Liver (tissue), 9 donors: Measurements from ENCODE around the gene HLA-F. TPM values are rescaled to one million over a fixed set of nuclear protein-coding genes. Genes with fewer than 3 reads are reported as not detected.
A peak's percentile ranks its signal among the peaks of the same experiment; 100 is the strongest.

Experiments
- DNase-seq: peaks from one replicate; pipeline ENCODE4 v3.0.0-alpha.2; 2017; ENCODE audit warnings: low spot score
- H3K27ac ChIP-seq, 2 donors: one replicate each; pipeline ENCODE4 v1.7.0; 2013; ENCODE audit warnings: inconsistent platforms in 2 of 2, low read length in 2 of 2, control low read depth in 1 of 2, low read depth in 1 of 2, mild to moderate bottlenecking in 1 of 2
- H3K27me3 ChIP-seq, 4 donors: one replicate each; pipeline versions ENCODE4 v1.6.1 to v1.7.0; 2013; ENCODE audit warnings: low read length in 3 of 4, inconsistent platforms in 1 of 4, mild to moderate bottlenecking in 1 of 4, moderate library complexity in 1 of 4; ENCODE audit not compliant: control insufficient read depth in 4 of 4, insufficient read depth in 4 of 4
- H3K36me3 ChIP-seq, 4 donors: one replicate each; pipeline versions ENCODE4 v1.6.1 to v1.7.0; 2013; ENCODE audit warnings: low read length in 3 of 4, mild to moderate bottlenecking in 3 of 4, low read depth in 1 of 4, moderate library complexity in 1 of 4; ENCODE audit not compliant: control insufficient read depth in 4 of 4, insufficient read depth in 3 of 4
- H3K4me1 ChIP-seq, 4 donors: one replicate each; pipeline versions ENCODE4 v1.6.1 to v1.7.0; 2013; ENCODE audit warnings: low read length in 3 of 4, mild to moderate bottlenecking in 3 of 4, moderate library complexity in 1 of 4; ENCODE audit not compliant: control insufficient read depth in 4 of 4, insufficient read depth in 4 of 4
- H3K4me3 ChIP-seq, 3 donors: one replicate each; pipeline versions ENCODE4 v1.6.1 to v1.7.0; 2013; ENCODE audit warnings: low read length in 3 of 3, control low read depth in 1 of 3, low read depth in 1 of 3, mild to moderate bottlenecking in 1 of 3
- H3K9ac ChIP-seq, 2 donors: one replicate each; pipeline ENCODE4 v1.7.0; 2013; ENCODE audit warnings: low read length in 2 of 2, mild to moderate bottlenecking in 2 of 2, moderate library complexity in 2 of 2, control low read depth in 1 of 2, low read depth in 1 of 2
- H3K9me3 ChIP-seq, 4 donors: one replicate each; pipeline versions ENCODE4 v1.6.1 to v1.7.0; 2013; ENCODE audit warnings: low read length in 3 of 4; ENCODE audit not compliant: control insufficient read depth in 4 of 4
- ATF3 ChIP-seq: IDR thresholded peaks from 2 replicates; pipeline ENCODE4 v1.6.1; 2016; ENCODE audit warnings: antibody characterized with exemption
- CTCF ChIP-seq: fragments of 150-350 bp; IDR thresholded peaks from 2 replicates; pipeline ENCODE4 v1.5.1; 2017; ENCODE audit warnings: improper control_type of control experiment, low read depth, low read length; ENCODE audit not compliant: missing input control
- EGR1 ChIP-seq, 2 donors: IDR thresholded peaks; 2 replicates each; pipeline ENCODE4 v1.6.1; 2016 to 2018; ENCODE audit warnings: antibody characterized with exemption in 2 of 2, low read depth in 2 of 2
- FOXA1 ChIP-seq: IDR thresholded peaks from 2 replicates; pipeline ENCODE4 v1.6.1; 2016; ENCODE audit warnings: antibody characterized with exemption
- FOXA2 ChIP-seq: IDR thresholded peaks from 2 replicates; pipeline ENCODE4 v1.6.1; 2016; ENCODE audit warnings: antibody characterized with exemption
- GABPA ChIP-seq, 2 donors: IDR thresholded peaks in 1 of 2; conservative IDR thresholded peaks in 1 of 2; 2 replicates each; pipeline ENCODE4 v1.6.1; 2016; ENCODE audit warnings: antibody characterized with exemption in 2 of 2, mild to moderate bottlenecking in 1 of 2, moderate library complexity in 1 of 2
- HNF4A ChIP-seq, 2 donors: conservative IDR thresholded peaks; 2 replicates each; pipeline ENCODE4 v1.6.1; 2016; ENCODE audit warnings: antibody characterized with exemption in 2 of 2, mild to moderate bottlenecking in 2 of 2
- HNF4G ChIP-seq: IDR thresholded peaks from 2 replicates; pipeline ENCODE4 v1.6.1; 2016; ENCODE audit warnings: antibody characterized with exemption
- JUND ChIP-seq, 2 donors: IDR thresholded peaks; 2 replicates each; pipeline ENCODE4 v1.6.1; 2016; ENCODE audit warnings: antibody characterized with exemption in 2 of 2
- MAX ChIP-seq: IDR thresholded peaks from 2 replicates; pipeline ENCODE4 v1.6.1; 2016; ENCODE audit warnings: antibody characterized with exemption
- NR2F2 ChIP-seq: IDR thresholded peaks from 2 replicates; pipeline ENCODE4 v1.6.1; 2016; ENCODE audit warnings: antibody characterized with exemption
- RAD21 ChIP-seq, 2 donors: IDR thresholded peaks; 2 replicates each; pipeline ENCODE4 v1.6.1; 2016; ENCODE audit warnings: antibody characterized with exemption in 2 of 2, mild to moderate bottlenecking in 2 of 2
- REST ChIP-seq: IDR thresholded peaks from 2 replicates; pipeline ENCODE4 v1.6.1; 2016; ENCODE audit warnings: antibody characterized with exemption, mild to moderate bottlenecking
- RXRA ChIP-seq, 2 donors: IDR thresholded peaks; 2 replicates each; pipeline ENCODE4 v1.6.1; 2017 to 2018; ENCODE audit warnings: antibody characterized with exemption in 2 of 2, mild to moderate bottlenecking in 1 of 2
- SP1 ChIP-seq: IDR thresholded peaks from 2 replicates; pipeline ENCODE4 v1.6.1; 2018; ENCODE audit warnings: antibody characterized with exemption, mild to moderate bottlenecking
- TAF1 ChIP-seq: conservative IDR thresholded peaks from 2 replicates; pipeline ENCODE4 v1.6.1; 2016; ENCODE audit warnings: antibody characterized with exemption, mild to moderate bottlenecking
- YY1 ChIP-seq: IDR thresholded peaks from 2 replicates; pipeline ENCODE4 v1.6.1; 2016; ENCODE audit warnings: antibody characterized with exemption, mild to moderate bottlenecking
- ZBTB33 ChIP-seq: IDR thresholded peaks from 2 replicates; pipeline ENCODE4 v1.6.1; 2016; ENCODE audit warnings: antibody characterized with exemption
- WGBS: extraction: QIAGEN DNeasy Blood & Tissue Kit; methylation state at CpG from one replicate; pipeline ENCODE4 v1.1.7; 2013; 5-methylcytosine and 5-hydroxymethylcytosine counted together
- polyA plus RNA-seq, 2 donors: library from polyadenylated mRNA; stranded (reverse) in 1 of 2; unstranded in 1 of 2; fragments of 200-250 nt in 1 of 2; fragments of >200 nt in 1 of 2; fragmentation: Nextera tagmentation in 1 of 2; extraction: Ambion mirVana in 1 of 2; gene quantifications; one replicate each; pipeline versions ENCODE4 v1.2.1 to v1.2.3, GENCODE V29; 2013 to 2015
- total RNA-seq, 2 donors: library from RNA; depleted of rRNA; stranded (reverse); fragments of >200 nt; gene quantifications; one replicate each; pipeline ENCODE4 v1.2.3, GENCODE V29; 2014
- donor health status: healthy.
- donor health status: healthy.
- donor health status: healthy.
- donor health status: healthy.
- donor health status: healthy.

HLA-F gene
- total and polyA plus RNA-seq, 4 donors, result 12.1 to 53.0 (median 31.8) TPM

- no peaks in the 10 kb centered on the region for H3K27me3 ChIP-seq
- H3K36me3 ChIP-seq, result peaks cover 3 to 7% (median 6%) of the 10 kb centered on the region in 4 donors
- no peak overlapping the region for H3K9ac ChIP-seq
- WGBS, result 29% methylated on average over 2 of the region's 2 CpGs
- TF ChIP-seq HNF4G (no peak), EGR1 (IDR thresholded peaks at IDR 0.05; ENCODE audit: low read depth in 2 of 2) (no peak), RXRA (IDR thresholded peaks at IDR 0.05) (no peak), FOXA1 (no peak), ZBTB33 (no peak), NR2F2 (no peak), GABPA (IDR thresholded peaks at IDR 0.05 in 1 of 2, conservative IDR thresholded peaks at IDR 0.05 in 1 of 2) (no peak), ATF3 (no peak), SP1 (no peak)
- DNase-seq, result no peak
- H3K9me3 ChIP-seq, result no peaks in the 10 kb centered on the region
- peaks cover 0 to 17% (median 13%) of the 10 kb centered on the region in 4 donors for H3K4me1 ChIP-seq
- H3K27ac ChIP-seq, result no peak overlapping the region
- no peak overlapping the region for H3K4me3 ChIP-seq
Measured at GRCh38 chr6:29720863-29721262, 2.4 kb upstream of the HLA-F start.

GRCh38 chr6:29723666-29724588, 693 bp downstream of the HLA-F start:
- peak overlapping the region; percentile 69 to 96 for H3K9ac ChIP-seq
- DNase-seq, result peak; percentile 45
- peak overlapping the region; percentile 83 to 90 (median 89) for H3K4me3 ChIP-seq
- peaks cover 0 to 18% (median 13%) of the 10 kb centered on the region in 4 donors for H3K4me1 ChIP-seq
- H3K36me3 ChIP-seq, result peaks cover 5 to 23% (median 12%) of the 10 kb centered on the region in 4 donors
- H3K27me3 ChIP-seq, result no peaks in the 10 kb centered on the region
- no peak for TF ChIP-seq CTCF
- no peak for TF ChIP-seq REST
- TF ChIP-seq EGR1 (IDR thresholded peaks at IDR 0.05; ENCODE audit: low read depth in 2 of 2), result no peak
- no peak for TF ChIP-seq FOXA1
- TF ChIP-seq RXRA (IDR thresholded peaks at IDR 0.05), result no peak
- TF ChIP-seq MAX, result no peak
- TF ChIP-seq FOXA2, result no peak
- no peak for TF ChIP-seq NR2F2
- TF ChIP-seq RAD21 (IDR thresholded peaks at IDR 0.05), result no peak
- no peak for TF ChIP-seq SP1
- TF ChIP-seq HNF4G, result no peak
- no peak for TF ChIP-seq HNF4A (conservative IDR thresholded peaks at IDR 0.05)
- TF ChIP-seq GABPA (IDR thresholded peaks at IDR 0.05 in 1 of 2, conservative IDR thresholded peaks at IDR 0.05 in 1 of 2), result no peak
- no peak for TF ChIP-seq YY1
- no peak for TF ChIP-seq ATF3
- no peak for TF ChIP-seq JUND (IDR thresholded peaks at IDR 0.05)
- TF ChIP-seq TAF1, result no peak
- 14% methylated on average over 76 of the region's 76 CpGs for WGBS
- H3K9me3 ChIP-seq, result no peaks in the 10 kb centered on the region
- H3K27ac ChIP-seq, result peak overlapping the region; percentile 93 to 95
